CD8-positive, alpha-beta memory T cell (primary cell): ENCODE data around the gene NUDT22. TPM values are rescaled to one million over a fixed set of nuclear protein-coding genes. Genes with fewer than 3 reads are reported as not detected.

Source experiments
- CTCF ChIA-PET: fragments of 350-600 bp; sonication (Branson Sonifier 250); formaldehyde crosslinking; loops from one replicate; lab custom pipeline; 2021; ENCODE audit warnings: antibody characterized with exemption; lab: Charles Lee
- POLR2A ChIA-PET: fragments of 350-600 bp; sonication (Branson Sonifier 250); formaldehyde crosslinking; loops from one replicate; lab custom pipeline; 2021; ENCODE audit warnings: antibody characterized with exemption; lab: Charles Lee
- DNase-seq, 5 donors: peaks; one replicate each; pipeline versions ENCODE4 v3.0.0 to v3.0.0-alpha.2; 2020 to 2022; ENCODE audit warnings: mixed read lengths in 1 of 5
- H3K27ac ChIP-seq: one replicate; pipeline ENCODE4 v1.7.0; 2013; ENCODE audit warnings: low read depth, mild to moderate bottlenecking, low read length, moderate library complexity
- H3K27me3 ChIP-seq: 2 replicates; pipeline ENCODE4 v1.7.0; 2013; ENCODE audit warnings: low read length, mild to moderate bottlenecking; ENCODE audit not compliant: insufficient read depth, poor library complexity, severe bottlenecking
- H3K36me3 ChIP-seq: 2 replicates; pipeline ENCODE4 v1.7.0; 2013; ENCODE audit warnings: mild to moderate bottlenecking, low read length, moderate library complexity; ENCODE audit not compliant: insufficient read depth
- H3K4me1 ChIP-seq: 2 replicates; pipeline ENCODE4 v1.7.0; 2013; ENCODE audit warnings: mild to moderate bottlenecking, low read length, moderate library complexity; ENCODE audit not compliant: insufficient read depth
- H3K4me3 ChIP-seq: 2 replicates; pipeline ENCODE4 v1.7.0; 2013; ENCODE audit warnings: mild to moderate bottlenecking, low read length
- H3K9me3 ChIP-seq: 2 replicates; pipeline ENCODE4 v1.7.0; 2013; ENCODE audit warnings: mild to moderate bottlenecking, low read length
- H3K27ac Mint-ChIP-seq, 8 donors: one replicate each; pipeline ENCODE4 v1.8.0; 2020 to 2021; ENCODE audit warnings: mixed read lengths in 8 of 8, mild to moderate bottlenecking in 6 of 8, inconsistent platforms in 3 of 8, moderate library complexity in 3 of 8
- H3K27me3 Mint-ChIP-seq, 2 donors: one replicate each; pipeline ENCODE4 v1.8.0; 2020 to 2021; ENCODE audit warnings: mixed read lengths in 2 of 2, mild to moderate bottlenecking in 1 of 2, moderate library complexity in 1 of 2
- H3K36me3 Mint-ChIP-seq, 3 donors: one replicate each; pipeline ENCODE4 v1.8.0; 2020 to 2021; ENCODE audit warnings: mixed read lengths in 3 of 3, inconsistent platforms in 1 of 3, mild to moderate bottlenecking in 1 of 3
- H3K4me1 Mint-ChIP-seq, 3 donors: one replicate each; pipeline ENCODE4 v1.8.0; 2020 to 2021; ENCODE audit warnings: mixed read lengths in 3 of 3, inconsistent platforms in 1 of 3, mild to moderate bottlenecking in 1 of 3
- H3K4me3 Mint-ChIP-seq, 7 donors: one replicate each; pipeline ENCODE4 v1.8.0; 2020 to 2021; ENCODE audit warnings: mixed read lengths in 7 of 7, mild to moderate bottlenecking in 6 of 7, moderate library complexity in 4 of 7, inconsistent platforms in 2 of 7
- H3K9me3 Mint-ChIP-seq, 5 donors: one replicate each; pipeline ENCODE4 v1.8.0; 2020 to 2022; ENCODE audit warnings: mixed read lengths in 5 of 5, mild to moderate bottlenecking in 3 of 5, moderate library complexity in 2 of 5, inconsistent platforms in 1 of 5
- polyA plus RNA-seq: library from polyadenylated mRNA; unstranded; fragments of 300-500 nt; fragmentation: Illumina TruSeq; gene quantifications from one replicate; pipeline ENCODE4 v1.2.3, GENCODE V29; 2021
- total RNA-seq, 2 experiments: library from RNA; stranded (reverse); gene quantifications; one replicate each; pipeline ENCODE4 v1.2.3, GENCODE V29; 2021

The NUDT22 gene
- total and polyA plus RNA-seq, 3 experiments from 2014 or later, result 51.6 to 78.6 (median 75.3) TPM

DNA sequence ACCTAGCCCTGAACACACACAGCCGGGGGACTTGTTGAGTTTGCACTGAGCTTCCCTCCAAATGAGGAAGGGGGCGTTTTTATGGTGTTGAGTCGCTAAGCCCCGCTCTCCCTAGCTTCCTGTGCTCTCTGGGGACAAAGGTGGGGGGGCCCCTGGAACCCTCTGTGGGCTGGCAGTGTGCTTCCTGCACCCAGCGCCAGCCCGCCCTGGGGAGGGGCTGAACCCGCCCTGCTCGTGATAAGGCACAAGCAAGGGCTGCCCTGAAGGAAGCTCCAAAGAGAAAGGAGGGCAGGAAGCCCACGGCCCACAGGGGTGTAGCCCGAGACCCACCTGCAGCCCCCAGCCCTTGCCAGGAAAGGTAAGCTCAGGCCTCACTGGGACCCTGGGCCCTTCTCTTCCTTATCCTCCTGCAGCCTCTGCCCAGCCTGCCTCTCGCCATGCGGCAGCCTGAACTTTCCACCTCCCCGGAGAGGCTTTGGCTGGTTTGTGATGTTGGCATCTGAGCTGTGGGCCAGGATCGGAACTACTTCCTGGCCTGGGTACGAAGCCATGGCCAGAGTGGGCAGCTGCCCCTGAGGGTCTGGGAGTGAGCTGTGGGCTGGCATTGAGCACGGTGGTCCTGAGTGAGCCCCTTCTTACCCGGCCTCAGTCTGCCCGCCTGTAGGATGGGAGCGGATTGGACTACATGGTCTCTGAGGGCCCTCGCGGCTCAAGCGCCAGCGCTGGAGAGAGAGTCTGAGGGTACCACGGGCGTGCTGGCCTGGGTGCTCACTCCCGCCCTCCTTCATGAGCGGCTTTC is 19.4 kb upstream of the NUDT22 start, which contains the start of gene FERMT3:
Gene FERMT3 (plus strand): TSS at position 265 of the 799 bp plus-strand sequence. CDS start 644 bp downstream, outside the sequence.
- Histone ChIP-seq H3K9me3 (no peaks in the 10 kb centered on the region), H3K4me1 (peaks cover 39% of the 10 kb centered on the region), H3K36me3 (peaks cover 33% of the 10 kb centered on the region), H3K4me3 (peak within 1 kb of the TSS; percentile 98), H3K27ac (peak within 1 kb of the TSS; percentile 95), H3K27me3 (no peaks in the 10 kb centered on the region)
- DNase-seq, result peak; percentile 56 to 81 (median 64)
- Mint-ChIP-seq H3K9me3 (no peaks in the 10 kb centered on the region), H3K36me3 (peaks cover 9 to 66% (median 9%) of the 10 kb centered on the region in 3 donors), H3K4me1 (peaks cover 16 to 62% (median 32%) of the 10 kb centered on the region in 3 donors), H3K27me3 (no peaks in the 10 kb centered on the region), H3K4me3 (peak within 1 kb of the TSS; percentile 87 to 97 (median 92)), H3K27ac (peak within 1 kb of the TSS; percentile 86 to 98 (median 94))
- ChIA-PET POLR2A (interaction anchor here (0.6 to 5.7 kb wide), 19 partner anchors 10 to 655 kb away, joined by 3 to 69 read pairs (median 5); partner anchors contain the start of genes BAD, DNAJC4, ESRRA and FKBP2), CTCF (interaction anchor here (0.9 to 10.4 kb wide), 26 partner anchors 8 to 446 kb away, joined by 3 to 281 read pairs (median 8); partner anchors contain the start of genes BAD, CATSPERZ, CCDC88B and DNAJC4)

GRCh38 chr11:64207256-64208085 is 18.6 kb upstream of the NUDT22 start:
- Histone ChIP-seq H3K9me3 (no peaks in the 10 kb centered on the region), H3K4me1 (peaks cover 39% of the 10 kb centered on the region), H3K36me3 (peaks cover 34% of the 10 kb centered on the region), H3K27me3 (no peaks in the 10 kb centered on the region), H3K4me3 (peak overlapping the region; percentile 98), H3K27ac (peak overlapping the region; percentile 95)
- peak overlapping the region; percentile 87 to 97 (median 92) for H3K4me3 Mint-ChIP-seq
- H3K9me3 Mint-ChIP-seq, result no peaks in the 10 kb centered on the region
- CTCF ChIA-PET, result interaction anchor here (0.8 to 10.4 kb wide), 17 partner anchors 15 to 124 kb away, joined by 3 to 281 read pairs (median 15); partner anchors contain the start of genes CATSPERZ, DNAJC4, ESRRA and FKBP2
- POLR2A ChIA-PET, result interaction anchor here (0.6 to 5.7 kb wide), 16 partner anchors 10 to 132 kb away, joined by 3 to 69 read pairs (median 8); partner anchors contain the start of genes BAD, CCDC88B, ESRRA and FKBP2
- peaks cover 21 to 69% (median 37%) of the 10 kb centered on the region in 3 donors for H3K4me1 Mint-ChIP-seq
- peak; percentile 59 to 88 (median 70) for DNase-seq
- peak overlapping the region; percentile 86 to 98 (median 94) for H3K27ac Mint-ChIP-seq
- H3K36me3 Mint-ChIP-seq, result peaks cover 5 to 67% (median 8%) of the 10 kb centered on the region in 3 donors
- no peaks in the 10 kb centered on the region for H3K27me3 Mint-ChIP-seq

DNA sequence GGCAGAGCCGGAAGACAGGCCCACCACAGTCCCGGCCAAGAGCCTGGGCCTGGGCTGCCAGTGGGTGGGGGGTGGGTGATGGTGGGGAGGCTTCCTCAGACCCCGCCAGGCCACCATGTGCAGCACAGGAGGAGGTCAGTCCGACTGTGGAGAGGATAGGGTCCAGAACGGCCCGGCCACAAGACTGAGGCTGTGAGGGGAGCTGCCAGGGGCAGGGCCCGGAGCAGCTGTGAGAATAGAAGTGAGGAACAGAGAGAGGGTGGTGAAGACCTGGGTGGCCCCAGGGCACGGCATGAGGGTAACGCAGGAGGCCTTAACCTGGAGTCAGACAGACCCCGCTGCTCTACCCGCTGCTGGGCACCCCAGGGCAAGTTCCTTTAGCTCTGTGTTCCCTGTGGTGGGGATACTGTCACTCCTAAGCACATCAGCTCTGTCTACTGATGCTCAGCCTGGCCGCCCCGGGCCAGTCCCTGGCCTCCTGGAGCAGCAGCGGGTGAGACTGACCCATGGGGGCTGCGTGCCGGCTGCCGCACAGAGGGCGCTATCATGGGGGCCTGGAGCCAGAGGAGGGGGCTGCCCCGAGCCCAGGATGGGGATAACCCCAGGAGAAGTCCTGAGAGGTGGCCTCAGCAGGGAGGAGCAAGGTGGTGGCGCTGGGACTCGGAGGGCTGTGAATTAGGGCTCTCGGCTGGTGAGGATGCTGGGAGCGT is 17.8 kb upstream of the NUDT22 start:
- peak overlapping the region; percentile 98 for H3K4me3 ChIP-seq
- peaks cover 28% of the 10 kb centered on the region for H3K36me3 ChIP-seq
- peak overlapping the region; percentile 87 to 97 (median 92) for H3K4me3 Mint-ChIP-seq
- H3K4me1 ChIP-seq, result peaks cover 39% of the 10 kb centered on the region
- no peaks in the 10 kb centered on the region for H3K9me3 Mint-ChIP-seq
- DNase-seq, result peak in 1 of 5 donors; percentile 17
- no peaks in the 10 kb centered on the region for H3K27me3 ChIP-seq
- no peaks in the 10 kb centered on the region for H3K9me3 ChIP-seq
- peak overlapping the region; percentile 86 to 98 (median 94) for H3K27ac Mint-ChIP-seq
- H3K4me1 Mint-ChIP-seq, result peaks cover 24 to 71% (median 39%) of the 10 kb centered on the region in 3 donors
- CTCF ChIA-PET, result interaction anchor here (0.8 to 10.4 kb wide), 12 partner anchors 14 to 123 kb away, joined by 3 to 281 read pairs (median 38); partner anchors contain the start of genes CATSPERZ, ESRRA, NUDT22 and PLCB3
- peaks cover 5 to 62% (median 9%) of the 10 kb centered on the region in 3 donors for H3K36me3 Mint-ChIP-seq
- H3K27me3 Mint-ChIP-seq, result no peaks in the 10 kb centered on the region
- H3K27ac ChIP-seq, result peak overlapping the region; percentile 95
- POLR2A ChIA-PET, result interaction anchor here (0.6 to 5.7 kb wide), 11 partner anchors 12 to 132 kb away, joined by 3 to 69 read pairs (median 16); partner anchors contain the start of genes CCDC88B, FKBP2, NUDT22 and PPP1R14B

DNA sequence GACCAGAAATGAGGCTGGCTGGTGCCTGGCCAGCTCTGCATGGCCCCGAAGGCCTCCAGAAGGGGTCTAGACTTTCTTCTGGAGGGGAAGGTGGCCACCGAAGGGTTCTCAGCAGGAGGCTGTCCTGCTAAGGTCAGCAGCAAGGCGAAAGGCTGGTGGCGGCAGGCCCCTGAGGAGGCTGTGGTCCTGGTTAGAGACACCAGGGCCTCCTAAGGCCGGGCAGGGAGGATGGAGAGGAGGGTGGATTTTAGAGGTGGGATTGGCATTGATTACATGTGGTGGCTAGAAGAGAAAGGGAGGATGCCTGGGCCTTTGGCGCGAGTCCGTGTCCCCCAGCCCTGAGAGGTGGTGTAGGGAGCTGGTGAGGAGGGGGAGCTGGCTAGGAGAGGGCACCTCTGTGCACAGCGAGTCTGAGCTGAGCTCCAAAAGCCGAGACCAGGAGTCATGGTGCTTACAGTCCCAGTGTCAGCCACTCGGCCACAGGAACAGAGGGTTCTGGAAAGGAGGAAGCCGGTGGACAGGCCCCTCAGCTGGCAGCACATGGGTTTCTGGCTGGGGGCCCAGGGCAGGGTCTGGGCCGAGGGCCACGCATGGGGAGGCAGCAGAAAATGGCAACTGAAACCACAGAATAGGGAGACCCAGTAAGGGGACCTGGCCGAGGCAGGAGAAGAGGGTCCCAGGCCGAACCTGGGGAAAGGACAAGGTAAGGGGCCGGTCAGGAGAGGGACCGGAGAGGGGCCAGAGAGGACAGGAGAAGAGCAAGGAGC is 17.1 kb upstream of the NUDT22 start:
- no peaks in the 10 kb centered on the region for H3K27me3 Mint-ChIP-seq
- peak overlapping the region; percentile 50 to 87 (median 70) for H3K4me3 Mint-ChIP-seq
- peaks cover 28 to 65% (median 36%) of the 10 kb centered on the region in 3 donors for H3K4me1 Mint-ChIP-seq
- peak overlapping the region; percentile 66 to 98 (median 88) for H3K27ac Mint-ChIP-seq
- Histone ChIP-seq H3K4me3 (no peak overlapping the region), H3K9me3 (no peaks in the 10 kb centered on the region), H3K27me3 (no peaks in the 10 kb centered on the region), H3K36me3 (peaks cover 20% of the 10 kb centered on the region), H3K27ac (peak overlapping the region; percentile 95), H3K4me1 (peaks cover 38% of the 10 kb centered on the region)
- peaks cover 7 to 58% (median 9%) of the 10 kb centered on the region in 3 donors for H3K36me3 Mint-ChIP-seq
- DNase-seq, result no peak
- ChIA-PET POLR2A (interaction anchor here (0.6 to 5.7 kb wide), 6 partner anchors 13 to 95 kb away, joined by 4 to 69 read pairs (median 34); partner anchors contain the start of genes NUDT22, STIP1 and TRPT1), CTCF (interaction anchor here (1.5 to 10.4 kb wide), 6 partner anchors 13 to 94 kb away, joined by 4 to 281 read pairs (median 63); partner anchors contain the start of genes CATSPERZ, ESRRA, NUDT22 and PLCB3)
- no peaks in the 10 kb centered on the region for H3K9me3 Mint-ChIP-seq

- H3K27me3 ChIP-seq, result no peaks in the 10 kb centered on the region
- Mint-ChIP-seq H3K27me3 (no peaks in the 10 kb centered on the region), H3K4me1 (peaks cover 24 to 59% (median 30%) of the 10 kb centered on the region in 3 donors), H3K9me3 (no peaks in the 10 kb centered on the region), H3K36me3 (peaks cover 4 to 56% (median 6%) of the 10 kb centered on the region in 3 donors), H3K4me3 (peak overlapping the region in 4 of 7 donors; percentile 8 to 68 (median 43)), H3K27ac (peak overlapping the region in 5 of 8 donors; percentile 36 to 97 (median 77))
- H3K9me3 ChIP-seq, result no peaks in the 10 kb centered on the region
- H3K4me1 ChIP-seq, result peaks cover 32% of the 10 kb centered on the region
- CTCF ChIA-PET, result interaction anchor here (6.4 to 10.4 kb wide), 4 partner anchors 13 to 93 kb away, joined by 62 to 281 read pairs (median 104); partner anchors contain the start of genes CATSPERZ, ESRRA, NUDT22 and PLCB3
- no peak for DNase-seq
- peaks cover 17% of the 10 kb centered on the region for H3K36me3 ChIP-seq
- POLR2A ChIA-PET, result interaction anchor here (2.3 kb wide), 1 partner anchor 17 kb away, joined by 7 read pairs; the partner anchor contains the start of genes NUDT22 and TRPT1
- no peak overlapping the region for H3K4me3 ChIP-seq
- H3K27ac ChIP-seq, result no peak overlapping the region
Observed at GRCh38 chr11:64209563-64209843, 16.6 kb upstream of the NUDT22 start.

DNA sequence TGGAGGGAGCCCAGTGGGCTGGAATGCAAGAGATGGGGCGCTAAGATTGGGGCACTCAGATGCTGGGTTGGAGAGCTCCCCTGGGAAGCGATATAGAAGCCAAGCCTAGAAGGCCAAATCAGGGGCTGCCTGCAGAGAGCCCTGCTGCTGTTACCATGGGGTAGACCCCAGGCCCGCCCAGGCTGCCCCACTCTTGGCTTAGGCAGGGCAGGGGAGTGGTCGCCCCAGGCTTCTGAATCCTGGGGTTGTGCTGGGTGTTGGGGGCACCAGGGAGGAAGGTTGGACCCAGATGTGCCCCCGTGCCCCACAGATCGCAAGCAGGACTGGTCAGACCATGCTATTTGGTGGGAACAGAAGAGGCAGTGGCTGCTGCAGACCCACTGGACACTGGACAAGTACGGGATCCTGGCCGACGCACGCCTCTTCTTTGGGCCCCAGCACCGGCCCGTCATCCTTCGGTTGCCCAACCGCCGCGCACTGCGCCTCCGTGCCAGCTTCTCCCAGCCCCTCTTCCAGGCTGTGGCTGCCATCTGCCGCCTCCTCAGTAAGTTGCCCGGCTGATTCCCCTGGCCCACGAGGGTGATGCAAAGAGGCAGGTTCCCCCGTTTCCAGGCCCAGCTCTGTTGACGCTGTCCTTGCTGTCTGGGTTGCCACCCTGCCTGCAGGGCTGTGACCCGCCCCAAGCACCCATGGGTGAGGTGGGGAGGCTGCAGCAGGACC is 15.6 kb upstream of the NUDT22 start:
- H3K27me3 ChIP-seq, result no peaks in the 10 kb centered on the region
- no peak overlapping the region for H3K4me3 ChIP-seq
- no peak for DNase-seq
- peak overlapping the region in 2 of 7 donors; percentile 13 to 68 for H3K4me3 Mint-ChIP-seq
- H3K36me3 Mint-ChIP-seq, result peaks cover 8 to 62% (median 8%) of the 10 kb centered on the region in 3 donors
- H3K9me3 ChIP-seq, result no peaks in the 10 kb centered on the region
- peaks cover 25 to 54% (median 29%) of the 10 kb centered on the region in 3 donors for H3K4me1 Mint-ChIP-seq
- peak overlapping the region in 2 of 8 donors; percentile 24 to 50 for H3K27ac Mint-ChIP-seq
- no peak overlapping the region for H3K27ac ChIP-seq
- peaks cover 23% of the 10 kb centered on the region for H3K4me1 ChIP-seq
- POLR2A ChIA-PET, result interaction anchor here (0.6 to 2.3 kb wide), 2 partner anchors 16 to 72 kb away, joined by 6 to 7 read pairs; partner anchors contain the start of genes NUDT22 and TRPT1
- H3K27me3 Mint-ChIP-seq, result peaks cover 0 to 1% of the 10 kb centered on the region in 2 donors
- CTCF ChIA-PET, result interaction anchor here (0.7 to 10.4 kb wide), 6 partner anchors 12 to 107 kb away, joined by 3 to 281 read pairs (median 9); partner anchors contain the start of genes CATSPERZ, ESRRA, NUDT22 and PRDX5
- no peaks in the 10 kb centered on the region for H3K9me3 Mint-ChIP-seq
- peaks cover 17% of the 10 kb centered on the region for H3K36me3 ChIP-seq
